HepG2 (cell line): ENCODE data around the gene TCERG1L. TPM values are rescaled to one million over a fixed set of nuclear protein-coding genes. Genes with fewer than 3 reads are reported as not detected.

Experiments
- ATAC-seq: fragments of 200-7000 bp; cut with Tn5 transposase; 3 replicates; pipeline ENCODE4 v1.9.1; 2020; ENCODE audit warnings: mild to moderate bottlenecking, moderate library complexity
- BruUV-seq: library from RNA; stranded (reverse); fragments of 400-500 nt; replicated peaks from 2 replicates; lab custom pipeline; 2021; lab: Mats Ljungman, UMichigan
- CTCF ChIA-PET: fragments of 300-600 bp; formaldehyde crosslinking; extraction: SDS; loops from one replicate; lab custom pipeline; 2021; ENCODE audit warnings: low total read pairs, inconsistent platforms, low intra/inter-chr PET ratio; lab: Yijun Ruan, JAX
- POLR2A ChIA-PET: fragments of 350-600 bp; sonication (Branson Sonifier 250); formaldehyde crosslinking; loops from one replicate; lab custom pipeline; 2020; ENCODE audit warnings: antibody characterized with exemption, inconsistent platforms; lab: Yijun Ruan, JAX
- DNase-seq: peaks from one replicate; pipeline ENCODE4 v3.0.0-alpha.2; 2015; ENCODE audit warnings: low spot score
- FAIRE-seq: peaks from 3 replicates; lab custom pipeline; 2011; peaks lifted over from hg19 to GRCh38; lab: Jason Lieb, UNC
- H2AFZ ChIP-seq: one replicate; pipeline ENCODE4 v1.6.1; 2011; ENCODE audit warnings: low read length, inconsistent platforms
- H3K27ac ChIP-seq: fragments of 300-600 bp; 3 replicates; pipeline ENCODE4 v1.8.0; 2011; ENCODE audit warnings: mixed run types, mild to moderate bottlenecking, mixed read lengths, low read length, inconsistent platforms; ENCODE audit not compliant: insufficient read depth; ENCODE audit errors: extremely low read length
- H3K27me3 ChIP-seq, 2 experiments: fragments of 200-600 bp in 1 of 2; 2 replicates in 1 of 2; 3 replicates in 1 of 2; pipeline versions ENCODE4 v1.6.0 to v1.8.0; 2011; ENCODE audit warnings: low read length in 2 of 2, mild to moderate bottlenecking in 2 of 2, moderate library complexity in 2 of 2, inconsistent platforms in 1 of 2; ENCODE audit not compliant: insufficient read depth in 2 of 2, control insufficient read depth in 1 of 2
- H3K36me3 ChIP-seq, 2 experiments: fragments of 200-600 bp in 1 of 2; replicated peaks in 1 of 2; 2 replicates in 1 of 2; 3 replicates in 1 of 2; pipeline versions ENCODE4 v1.5.1 to v1.8.0; 2011; ENCODE audit warnings: low read length in 2 of 2, inconsistent platforms in 1 of 2; ENCODE audit not compliant: insufficient read depth in 2 of 2, control insufficient read depth in 1 of 2
- H3K4me1 ChIP-seq: 2 replicates; pipeline ENCODE4 v1.5.1; 2012; ENCODE audit warnings: low read length, inconsistent platforms; ENCODE audit not compliant: insufficient read depth
- H3K4me2 ChIP-seq: 2 replicates; pipeline ENCODE4 v1.6.0; 2011; ENCODE audit warnings: low read depth, low read length, inconsistent platforms
- H3K4me3 ChIP-seq, 3 experiments: fragments of 200-600 bp in 1 of 3; sonication (generic), shearing (Covaris generic) in 1 of 3; replicated peaks in 1 of 3; 2 replicates each; pipeline ENCODE4 v1.5.1; 2011 to 2016; ENCODE audit warnings: low read length in 3 of 3, inconsistent platforms in 2 of 3, low read depth in 2 of 3, mild to moderate bottlenecking in 2 of 3, control low read depth in 1 of 3, mixed read lengths in 1 of 3; ENCODE audit not compliant: insufficient read depth in 1 of 3
- H3K79me2 ChIP-seq: one replicate; pipeline ENCODE4 v1.6.1; 2011; ENCODE audit warnings: low read length, inconsistent platforms; ENCODE audit not compliant: insufficient read depth
- H3K9ac ChIP-seq: 2 replicates; pipeline ENCODE4 v1.6.0; 2011; ENCODE audit warnings: mild to moderate bottlenecking, low read depth, low read length, inconsistent platforms; ENCODE audit not compliant: insufficient read depth
- H3K9me3 ChIP-seq: 2 replicates; pipeline ENCODE4 v1.5.1; 2012; ENCODE audit warnings: mild to moderate bottlenecking, low read length
- H4K20me1 ChIP-seq: 2 replicates; pipeline ENCODE4 v1.6.0; 2011; ENCODE audit warnings: inconsistent platforms, mild to moderate bottlenecking, low read length, moderate library complexity; ENCODE audit not compliant: insufficient read depth
- ATF7 ChIP-seq, 2 experiments: fragments of 450-650 bp in 1 of 2; sonication (generic) in 1 of 2; formaldehyde crosslinking in 1 of 2; IDR thresholded peaks; 2 replicates each; pipeline versions ENCODE4 v1.4.0 to v1.6.1; 2016 to 2020; ENCODE audit warnings: antibody characterized with exemption in 1 of 2, mild to moderate bottlenecking in 1 of 2, missing genetic modification reagents in 1 of 2
- DNMT3B ChIP-seq: conservative IDR thresholded peaks from 2 replicates; pipeline ENCODE4 v1.6.1; 2016; ENCODE audit warnings: missing biosample characterization, control low read depth
- IKZF1 ChIP-seq: fragments of 450-650 bp; IDR thresholded peaks from 2 replicates; pipeline ENCODE4 v1.7.1; 2016
- MNT ChIP-seq: fragments of 450-650 bp; IDR thresholded peaks from 2 replicates; pipeline ENCODE4 v1.6.1; 2016
- ZBTB25 ChIP-seq: IDR thresholded peaks from 2 replicates; pipeline ENCODE4 v1.6.1; 2018; ENCODE audit warnings: missing genetic modification reagents
- ZNF746 ChIP-seq: sonication (generic); formaldehyde crosslinking; IDR thresholded peaks from 2 replicates; pipeline ENCODE4 v1.8.0; 2022; ENCODE audit warnings: mild to moderate bottlenecking, missing genetic modification reagents
- WGBS: methylation state at CpG from one replicate; pipeline ENCODE4 v1.1.6; 2017; ENCODE audit warnings: low lambda C conversion rate; 5-methylcytosine and 5-hydroxymethylcytosine counted together
- in situ Hi-C: cut with HindIII; loops from 2 replicates; pipeline ENCODE4 v1.10.0; 2017; ENCODE audit warnings: low pct_unique_long_range_greater_than_20kb; ENCODE audit not compliant: extremely low pct_ligation_motif_present
- intact Hi-C: fragments of 100-400 bp; cut with micrococcal nuclease; formaldehyde crosslinking; loops from one replicate; pipeline ENCODE4 v1.10.0; 2022; ENCODE audit not compliant: unreplicated experiment
- polyA plus RNA-seq, 8 experiments: library from polyadenylated mRNA; depleted of rRNA in 3 of 8; stranded (reverse) in 7 of 8; unstranded in 1 of 8; fragments of >200 nt; fragmentation: Illumina TruSeq in 4 of 8; extraction: Trizol in 4 of 8; gene quantifications; 2 replicates each; pipeline versions ENCODE4 v1.2.1 to v1.2.3, GENCODE V29; 2011 to 2016; ENCODE audit warnings: low read depth in 4 of 8, missing spikeins in 1 of 8, mixed read lengths in 1 of 8; ENCODE audit not compliant: insufficient read depth in 1 of 8
- total RNA-seq, 5 experiments: library from RNA; depleted of rRNA; stranded (reverse); fragments of >200 nt; fragmentation: Illumina TruSeq; extraction: Trizol; gene quantifications; 2 replicates each; pipeline ENCODE4 v1.2.3, GENCODE V29; 2016; ENCODE audit warnings: low read depth in 1 of 5

Gene TCERG1L
- total and polyA plus RNA-seq, 2 of the 13 experiments (the other 11 are each of a cell fraction or from before 2014, with no cell fraction given): not detected

- no peak for ATAC-seq
- ChIA-PET CTCF (no interaction called here), POLR2A (no interaction called here)
- Histone ChIP-seq H2AFZ (no peak overlapping the region), H3K27ac (no peak overlapping the region), H3K79me2 (no peaks in the 10 kb centered on the region), H3K4me1 (no peaks in the 10 kb centered on the region), H4K20me1 (no peaks in the 10 kb centered on the region), H3K9me3 (no peaks in the 10 kb centered on the region), H3K36me3 (no peaks in the 10 kb centered on the region), H3K4me3 (no peak overlapping the region), H3K27me3 (peaks cover 3 to 13% of the 10 kb centered on the region in 2 experiments; a peak in 3 of 5 replicates), H3K4me2 (no peak overlapping the region), H3K9ac (no peak overlapping the region)
- BruUV-seq: no TSS peak
- peak; percentile 19; the same call in 1 of the 2 replicates for TF ChIP-seq ATF7 (IDR thresholded peaks at IDR 0.05)
- no peak for TF ChIP-seq ATF7 (CRISPR knock-in tag; IDR thresholded peaks at IDR 0.05)
- peak; percentile 20; the same call in 1 of the 2 replicates for TF ChIP-seq IKZF1
- no peak for TF ChIP-seq ZNF746 (CRISPR knock-in tag)
- TF ChIP-seq DNMT3B (CRISPR knock-in tag): no peak
- TF ChIP-seq ZBTB25 (CRISPR knock-in tag): no peak
- TF ChIP-seq MNT: peak; percentile 82
- no peak for FAIRE-seq
- in situ Hi-C loops (no loop called here), intact Hi-C loops (no loop called here)
- no peak for DNase-seq
- 46% methylated on average over 12 of the region's 13 CpGs for WGBS
Observed at GRCh38 chr10:131072651-131073468, 238.7 kb downstream of the TCERG1L start.
